ENCODE measurements around the gene PLK1.
"Not testable (repeated sequence)": the region's sequence is repeated elsewhere in the genome, so short reads cannot be mapped to it uniquely, and the experiment has no call there.

PLK1 gene

GRCh38 chr16:23711785-23712184 is 33.1 kb downstream of the PLK1 start:
- DNase-seq = no peak

GRCh38 chr16:23712976-23713375 is 34.3 kb downstream of the PLK1 start, which contains the start of gene ERN2:
Gene ERN2, minus strand, starts transcription at chr16:23713222. Its CDS starts 35 bp downstream, at chr16:23713187.
- no peak for DNase-seq

- no peak for DNase-seq
These were observed 37.8 kb downstream of the PLK1 start for GRCh38 chr16:23716484-23716883.

GRCh38 chr16:23722613-23723240 is 44.0 kb downstream of the PLK1 start:
- not testable (repeated sequence) for DNase-seq

GRCh38 chr16:23724096-23724784 is 45.6 kb downstream of the PLK1 start:
- no peak for DNase-seq

GRCh38 chr16:23724785-23725131 is 46.1 kb downstream of the PLK1 start:
- DNase-seq = no peak

GRCh38 chr16:23726710-23727109 is 48.0 kb downstream of the PLK1 start:
- no peak for DNase-seq

- no peak for DNase-seq
These were observed 49.4 kb downstream of the PLK1 start for GRCh38 chr16:23728112-23728477.

GRCh38 chr16:23729503-23730424 is 51.1 kb downstream of the PLK1 start:
- DNase-seq = no peak

GRCh38 chr16:23734176-23734893 is 55.6 kb downstream of the PLK1 start:
- no peak for DNase-seq

GRCh38 chr16:23737423-23738028 is 58.8 kb downstream of the PLK1 start:
- not testable (repeated sequence) for DNase-seq

- DNase-seq = no peak
These were observed 60.8 kb downstream of the PLK1 start for GRCh38 chr16:23739516-23739915.

Measured in NCI-H1092 treated with DMSO at 0.1 percent for 48 hours (cell line).